Embryonic facial prominence (tissue), 1 donor: ENCODE data around the gene MAT2A.
"Not testable (repeated sequence)": the region's sequence is repeated elsewhere in the genome, so short reads cannot be mapped to it uniquely, and the experiment has no call there.

Source experiments
- DNase-seq: peaks from one replicate; pipeline ENCODE4 v3.0.0-alpha.2; 2016; ENCODE audit errors: extremely low spot score

Gene MAT2A

GRCh38 chr2:85524336-85524908 lies 14.5 kb upstream of the MAT2A start:
- DNase-seq: no peak

- DNase-seq: no peak
Observed at GRCh38 chr2:85525029-85525428, 13.9 kb upstream of the MAT2A start.

- DNase-seq: no peak
Observed at GRCh38 chr2:85525567-85525966, 13.4 kb upstream of the MAT2A start.

GRCh38 chr2:85527787-85528186 lies 11.2 kb upstream of the MAT2A start:
- no peak for DNase-seq

- DNase-seq: no peak
Observed at GRCh38 chr2:85528355-85528754, 10.6 kb upstream of the MAT2A start.

- no peak for DNase-seq
Observed at GRCh38 chr2:85529809-85530208, 9.2 kb upstream of the MAT2A start.

GRCh38 chr2:85531589-85531988 lies 7.4 kb upstream of the MAT2A start:
- no peak for DNase-seq

- DNase-seq: no peak
Observed at GRCh38 chr2:85534099-85534498, 4.9 kb upstream of the MAT2A start.

- no peak for DNase-seq
Observed at GRCh38 chr2:85534881-85535280, 4.1 kb upstream of the MAT2A start.

- no peak for DNase-seq
Observed at GRCh38 chr2:85536479-85536878, 2.5 kb upstream of the MAT2A start.

GRCh38 chr2:85537600-85538506 lies 1.1 kb upstream of the MAT2A start:
- no peak for DNase-seq

- DNase-seq: peak; percentile 72
Observed at GRCh38 chr2:85539361-85540132, 579 bp downstream of the MAT2A start.

- no peak for DNase-seq
Observed at GRCh38 chr2:85540133-85540648, 1.2 kb downstream of the MAT2A start.

- DNase-seq: no peak
Observed at GRCh38 chr2:85541262-85541661, 2.3 kb downstream of the MAT2A start.

GRCh38 chr2:85541753-85542457 lies 2.9 kb downstream of the MAT2A start:
- DNase-seq: no peak

- no peak for DNase-seq
Observed at GRCh38 chr2:85542777-85543176, 3.8 kb downstream of the MAT2A start.

- DNase-seq: not testable (repeated sequence)
Observed at GRCh38 chr2:85544254-85544691, 5.3 kb downstream of the MAT2A start.

GRCh38 chr2:85544915-85545779 lies 6.2 kb downstream of the MAT2A start:
- DNase-seq: not testable (repeated sequence)

GRCh38 chr2:85545780-85546240 lies 6.8 kb downstream of the MAT2A start:
- DNase-seq: no peak

GRCh38 chr2:85547089-85547858 lies 8.3 kb downstream of the MAT2A start:
- no peak for DNase-seq
